Prostate gland (tissue), 2 donors: ENCODE data around the gene PHF20.

Experiments used
- POLR2A ChIP-seq: fragments of 450-650 bp; IDR thresholded peaks from one replicate; pipeline ENCODE4 v1.6.1; 2016; ENCODE audit warnings: antibody characterized with exemption, mild to moderate bottlenecking
- TF ChIP-seq, protein P1 (sequence below), 4 experiments: fragments of 200-600 bp in 2 of 4; fragments of 450-650 bp in 2 of 4; sonication (generic) in 2 of 4; IDR thresholded peaks; 1 replicate in 3 of 4; 2 replicates in 1 of 4; pipeline ENCODE4 v1.5.1; 2016 to 2019; ENCODE audit warnings: antibody characterized with exemption in 4 of 4, mild to moderate bottlenecking in 2 of 4, moderate library complexity in 2 of 4

DNA sequence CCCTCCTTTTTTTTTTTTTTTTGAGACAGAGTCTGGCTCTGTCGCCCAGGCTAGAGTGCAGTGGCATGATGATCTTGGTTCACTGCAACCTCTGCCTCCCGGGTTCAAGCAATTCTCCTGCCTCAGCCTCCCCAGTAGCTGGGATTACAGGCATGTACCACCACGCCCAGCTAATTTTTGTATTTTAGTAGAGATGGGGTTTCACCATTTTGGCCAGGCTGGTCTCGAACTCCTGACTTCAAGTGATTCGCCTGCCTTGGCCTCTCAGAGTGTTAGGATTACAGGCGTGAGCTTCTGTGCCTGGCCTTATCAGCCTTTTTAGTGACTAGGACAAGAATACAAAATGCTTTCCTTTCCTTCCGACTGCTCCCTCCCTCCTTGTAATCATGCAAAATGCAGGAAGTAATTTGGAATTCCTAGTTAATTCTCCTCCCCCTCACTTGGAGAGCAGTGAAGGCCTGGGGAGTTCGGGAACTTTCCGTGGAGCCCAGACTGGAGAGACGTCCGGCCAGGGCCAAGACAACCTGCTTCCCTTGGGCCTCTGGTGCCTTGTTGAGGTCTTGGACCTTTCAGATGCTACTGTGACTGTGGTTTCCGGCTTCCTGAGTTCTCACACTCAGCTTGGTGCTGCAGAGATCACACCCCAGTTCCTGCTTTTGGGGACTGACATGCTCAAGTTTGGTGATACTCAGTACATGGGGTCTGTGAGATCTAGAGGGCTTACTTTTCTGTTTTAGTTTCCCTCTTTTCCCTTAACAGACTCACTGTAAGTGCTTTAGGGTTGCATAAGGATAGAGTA, 3.9 kb upstream of the PHF20 start:
- TF ChIP-seq, protein P1, sequence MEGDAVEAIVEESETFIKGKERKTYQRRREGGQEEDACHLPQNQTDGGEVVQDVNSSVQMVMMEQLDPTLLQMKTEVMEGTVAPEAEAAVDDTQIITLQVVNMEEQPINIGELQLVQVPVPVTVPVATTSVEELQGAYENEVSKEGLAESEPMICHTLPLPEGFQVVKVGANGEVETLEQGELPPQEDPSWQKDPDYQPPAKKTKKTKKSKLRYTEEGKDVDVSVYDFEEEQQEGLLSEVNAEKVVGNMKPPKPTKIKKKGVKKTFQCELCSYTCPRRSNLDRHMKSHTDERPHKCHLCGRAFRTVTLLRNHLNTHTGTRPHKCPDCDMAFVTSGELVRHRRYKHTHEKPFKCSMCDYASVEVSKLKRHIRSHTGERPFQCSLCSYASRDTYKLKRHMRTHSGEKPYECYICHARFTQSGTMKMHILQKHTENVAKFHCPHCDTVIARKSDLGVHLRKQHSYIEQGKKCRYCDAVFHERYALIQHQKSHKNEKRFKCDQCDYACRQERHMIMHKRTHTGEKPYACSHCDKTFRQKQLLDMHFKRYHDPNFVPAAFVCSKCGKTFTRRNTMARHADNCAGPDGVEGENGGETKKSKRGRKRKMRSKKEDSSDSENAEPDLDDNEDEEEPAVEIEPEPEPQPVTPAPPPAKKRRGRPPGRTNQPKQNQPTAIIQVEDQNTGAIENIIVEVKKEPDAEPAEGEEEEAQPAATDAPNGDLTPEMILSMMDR (IDR thresholded peaks at IDR 0.05): no peak
- TF ChIP-seq POLR2A: no peak
